Dermis blood vessel endothelial cell (primary cell): Measurements from ENCODE around the gene APBB2. TPM values are rescaled to one million over a fixed set of nuclear protein-coding genes. Genes with fewer than 3 reads are reported as not detected.

ENCODE experiments used
- DNase-seq: peaks from one replicate; pipeline ENCODE4 v3.0.0; 2010
- total RNA-seq: library from RNA; depleted of rRNA; stranded (reverse); fragments of >200 nt; gene quantifications from 2 replicates; pipeline ENCODE4 v1.2.3, GENCODE V29; 2014

Gene APBB2
- total RNA-seq, 1 donor from 2014 or later: 88.2 TPM

DNA sequence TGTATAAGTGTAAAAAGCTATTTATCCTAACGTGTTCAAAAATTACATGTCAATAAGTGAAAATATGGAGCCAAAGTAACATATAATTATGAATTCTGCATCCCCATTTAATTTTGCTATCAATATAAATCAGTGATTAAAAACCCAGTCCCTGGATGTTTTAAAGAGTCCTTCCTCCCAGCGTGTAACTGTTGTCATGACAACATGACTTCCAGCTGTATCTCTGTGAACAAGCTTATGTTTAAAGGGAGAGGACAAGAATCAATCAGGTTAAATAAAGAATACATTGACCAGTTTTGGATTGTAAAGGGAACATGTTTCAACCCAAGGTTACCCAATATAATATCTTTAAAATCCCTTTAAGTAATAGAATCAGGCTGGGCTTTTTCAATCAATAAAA is 244.8 kb downstream of the APBB2 start:
- DNase-seq: no peak

DNA sequence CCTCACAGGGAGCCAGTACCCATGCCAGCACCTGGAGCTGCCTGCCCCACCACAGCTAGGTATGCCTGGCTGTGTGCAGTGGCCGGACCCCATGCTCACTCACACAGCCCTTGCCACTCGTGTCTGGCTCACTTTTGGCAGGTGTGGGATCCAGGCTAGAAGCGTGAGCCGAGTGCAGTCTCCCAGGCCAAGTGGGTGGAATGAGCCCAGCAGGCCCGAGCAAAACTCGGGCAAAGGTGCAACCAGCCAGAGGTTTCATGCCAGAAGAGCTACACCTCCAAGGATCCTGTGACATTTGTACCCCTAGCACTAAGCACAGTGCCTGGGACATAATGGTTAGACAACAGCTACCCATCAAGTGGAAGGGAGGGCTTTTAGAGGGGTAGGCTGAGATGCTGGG is 246.8 kb downstream of the APBB2 start:
- no peak for DNase-seq

- DNase-seq: no peak
Observed at GRCh38 chr4:40966091-40966490, 248.3 kb downstream of the APBB2 start.

GRCh38 chr4:40963897-40964478 is 250.4 kb downstream of the APBB2 start:
- no peak for DNase-seq

GRCh38 chr4:40962551-40963180 is 251.7 kb downstream of the APBB2 start:
- no peak for DNase-seq

DNA sequence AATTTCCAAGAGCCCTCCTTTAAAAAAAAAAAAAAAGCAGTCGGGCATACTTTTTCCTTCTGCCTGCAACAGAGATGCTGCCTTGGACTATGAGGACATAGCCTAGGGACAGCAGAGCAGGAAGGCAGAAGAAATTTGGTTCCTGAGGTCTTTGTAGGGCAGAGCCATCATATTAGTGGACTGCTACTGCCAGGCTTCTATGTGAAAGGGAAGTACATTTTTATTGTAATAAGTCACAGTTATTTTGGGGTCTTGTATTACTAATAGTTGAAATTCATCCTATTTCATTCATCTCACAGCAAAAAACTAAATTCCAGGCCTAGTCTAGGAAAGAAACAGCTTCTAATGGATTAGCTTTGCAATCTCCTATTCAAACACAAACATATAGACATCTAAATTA is 253.4 kb downstream of the APBB2 start:
- no peak for DNase-seq

DNA sequence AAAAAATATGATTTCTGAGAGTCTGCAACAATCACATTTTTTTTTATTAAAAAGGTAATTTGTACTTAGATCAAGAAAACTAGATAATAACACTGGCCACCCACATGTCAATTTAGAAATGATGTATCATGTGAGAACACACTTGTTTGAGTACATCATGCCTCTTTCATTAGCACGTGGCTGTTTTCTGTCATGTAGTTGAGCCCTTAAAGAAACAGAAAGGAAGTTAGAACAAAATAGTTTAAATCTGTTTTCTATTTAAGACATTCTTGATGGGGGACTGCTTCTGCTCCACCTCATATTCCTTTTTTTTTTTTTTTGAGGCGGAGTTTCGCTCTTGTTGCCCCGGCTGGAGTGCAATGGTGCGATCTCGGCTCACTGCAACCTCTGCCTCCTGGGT is 257.1 kb downstream of the APBB2 start:
- DNase-seq: no peak

- DNase-seq: no peak
Observed at GRCh38 chr4:40956721-40957255, 257.6 kb downstream of the APBB2 start.

GRCh38 chr4:40954088-40954668 is 260.2 kb downstream of the APBB2 start:
- DNase-seq: no peak

- DNase-seq: peak; percentile 20
Observed at GRCh38 chr4:40953283-40954087, 260.9 kb downstream of the APBB2 start.

- DNase-seq: no peak
Observed at GRCh38 chr4:40952672-40953071, 261.7 kb downstream of the APBB2 start.

- no peak for DNase-seq
Observed at GRCh38 chr4:40952217-40952616, 262.1 kb downstream of the APBB2 start.

DNA sequence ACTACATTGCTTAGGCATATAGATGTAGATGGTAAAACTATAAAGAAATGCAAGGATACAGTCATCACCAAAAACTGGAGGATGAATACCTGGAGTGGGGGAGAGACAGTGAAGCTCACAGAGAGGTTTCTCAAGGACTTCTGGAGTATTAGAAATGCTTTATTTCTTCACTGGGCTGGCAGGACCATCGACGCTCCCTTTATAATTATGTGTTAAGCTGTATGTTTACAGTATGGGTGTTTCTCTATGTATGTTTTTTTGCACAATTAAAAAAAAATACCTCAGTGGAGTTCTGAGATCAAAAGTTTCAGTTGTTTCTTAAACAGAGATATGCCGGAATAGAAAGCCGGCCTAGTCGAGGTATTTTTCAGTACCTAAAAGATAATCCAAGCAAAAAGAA is 263.3 kb downstream of the APBB2 start:
- no peak for DNase-seq

- DNase-seq: peak; percentile 31
Observed at GRCh38 chr4:40949358-40950100, 264.8 kb downstream of the APBB2 start.

DNA sequence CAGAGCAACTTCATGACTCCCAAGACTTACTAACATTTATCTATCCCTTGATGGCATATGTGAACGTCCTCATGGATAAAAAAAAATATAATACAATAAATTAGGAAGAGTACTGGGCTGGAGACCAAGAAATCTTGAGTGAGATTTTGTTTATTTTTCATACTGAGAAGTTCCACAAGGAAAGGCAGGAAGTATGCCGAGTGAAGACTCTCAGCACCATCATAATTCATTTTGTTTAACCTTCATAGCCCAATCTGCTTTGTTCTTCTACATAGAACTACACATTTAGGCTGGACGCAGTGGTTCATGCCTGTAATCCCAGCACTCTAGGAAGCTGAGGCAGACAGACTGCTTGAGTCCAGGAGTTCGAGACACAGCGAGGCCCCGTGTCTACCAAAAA is 266.3 kb downstream of the APBB2 start:
- DNase-seq: no peak

GRCh38 chr4:40946652-40947051 is 267.7 kb downstream of the APBB2 start:
- DNase-seq: peak; percentile 19

GRCh38 chr4:40940756-40941155 is 273.6 kb downstream of the APBB2 start:
- DNase-seq: no peak

DNA sequence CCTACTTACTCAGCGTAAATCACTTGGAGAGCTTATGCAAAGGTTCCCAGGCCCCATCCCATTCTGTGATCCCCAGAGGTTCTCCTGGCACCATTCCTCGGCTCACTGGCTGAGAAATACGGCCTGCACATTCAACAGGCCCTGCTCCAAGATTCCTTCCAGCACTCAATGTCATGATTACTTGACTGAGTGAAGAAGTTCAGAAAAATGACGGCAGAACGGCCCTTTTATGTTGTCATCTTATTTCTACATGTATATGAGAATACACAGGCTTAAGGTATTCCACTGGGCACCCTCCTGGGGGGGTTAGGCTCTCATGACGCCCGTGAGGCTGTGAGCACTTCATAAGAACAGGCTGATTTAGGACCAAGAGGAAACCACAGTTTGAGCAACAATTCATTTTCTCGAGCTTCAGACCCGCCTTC is 274.0 kb downstream of the APBB2 start:
- no peak for DNase-seq

DNA sequence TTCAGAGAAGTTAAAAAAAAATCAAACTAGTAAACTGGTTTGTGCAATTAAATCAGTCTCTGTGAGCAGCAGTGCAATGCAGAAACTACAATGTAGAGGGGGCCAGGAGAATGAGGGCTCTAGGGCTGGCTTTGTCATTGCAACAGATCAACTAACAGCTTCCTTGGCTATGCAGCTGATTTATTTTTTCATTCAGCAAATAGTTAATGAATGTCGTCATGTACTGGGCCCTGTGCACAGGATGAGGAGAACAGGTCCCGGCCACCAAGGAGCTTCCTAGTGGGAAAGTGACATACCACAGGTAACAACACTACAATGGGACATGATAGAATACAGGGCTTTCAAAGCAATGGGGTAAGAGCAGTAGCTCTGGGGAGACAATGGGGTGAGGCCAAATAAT is 274.5 kb downstream of the APBB2 start:
- no peak for DNase-seq

DNA sequence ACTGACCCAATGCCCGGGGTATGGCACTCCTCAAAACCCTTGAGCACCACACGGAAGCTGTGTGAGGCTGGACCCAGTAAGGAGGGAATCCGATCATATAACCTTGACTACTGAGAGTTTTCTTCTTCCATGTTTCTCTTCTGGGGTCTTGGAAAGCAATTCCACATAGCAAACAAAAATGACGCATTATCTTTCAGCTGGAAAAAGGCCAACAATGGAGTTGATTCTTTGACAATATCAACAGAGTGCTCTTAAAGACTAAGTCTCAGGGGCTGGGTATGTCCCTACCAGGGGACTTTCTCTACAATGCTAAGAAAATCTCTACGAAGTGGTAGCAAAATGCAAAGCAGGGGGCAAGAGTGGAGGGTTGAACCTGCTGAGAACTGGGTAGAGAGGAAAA is 276.0 kb downstream of the APBB2 start:
- peak; percentile 25 for DNase-seq

GRCh38 chr4:40937140-40937725 is 277.1 kb downstream of the APBB2 start:
- peak; percentile 79 for DNase-seq

- no peak for DNase-seq
Observed at GRCh38 chr4:40934676-40935075, 279.7 kb downstream of the APBB2 start.
